ENCODE data around the gene AKNAD1.
"Not testable (repeated sequence)": the region's sequence is repeated elsewhere in the genome, so short reads cannot be mapped to it uniquely, and the experiment has no call there.

AKNAD1 gene

GRCh38 chr1:108856994-108857393 is at the start of gene AKNAD1:
TSS of gene AKNAD1 (minus strand) at chr1:108857094. CDS start at chr1:108852664, 4,430 bp downstream.
- DNase-seq: no peak

GRCh38 chr1:108901106-108901505 is 44.2 kb upstream of the AKNAD1 start:
- DNase-seq: no peak

GRCh38 chr1:108897865-108898720 is 41.2 kb upstream of the AKNAD1 start:
- peak; percentile 18 to 63 for DNase-seq

GRCh38 chr1:108896146-108897145 is 39.6 kb upstream of the AKNAD1 start:
- no peak for DNase-seq

- no peak for DNase-seq
These were observed 36.2 kb upstream of the AKNAD1 start for GRCh38 chr1:108893141-108893530.

- DNase-seq: no peak
These were observed 35.7 kb upstream of the AKNAD1 start for GRCh38 chr1:108892356-108893140.

GRCh38 chr1:108889706-108890384 is 33.0 kb upstream of the AKNAD1 start:
- no peak for DNase-seq

- not testable (repeated sequence) for DNase-seq
These were observed 32.2 kb upstream of the AKNAD1 start for GRCh38 chr1:108889006-108889645.

- DNase-seq: no peak
These were observed 29.4 kb upstream of the AKNAD1 start for GRCh38 chr1:108886292-108886691.

GRCh38 chr1:108884968-108885367 is 28.1 kb upstream of the AKNAD1 start:
- DNase-seq: no peak

- DNase-seq: no peak
These were observed 25.9 kb upstream of the AKNAD1 start for GRCh38 chr1:108882837-108883236.

- DNase-seq: no peak
These were observed 24.5 kb upstream of the AKNAD1 start for GRCh38 chr1:108881369-108881768.

- no peak for DNase-seq
These were observed 24.0 kb upstream of the AKNAD1 start for GRCh38 chr1:108880850-108881249.

- DNase-seq: no peak
These were observed 21.8 kb upstream of the AKNAD1 start for GRCh38 chr1:108878678-108879077.

GRCh38 chr1:108878160-108878469 is 21.2 kb upstream of the AKNAD1 start:
- DNase-seq: no peak

GRCh38 chr1:108877348-108878159 is 20.7 kb upstream of the AKNAD1 start:
- DNase-seq: no peak

GRCh38 chr1:108871050-108871724 is 14.3 kb upstream of the AKNAD1 start:
- DNase-seq: no peak

- no peak for DNase-seq
These were observed 8.5 kb upstream of the AKNAD1 start for GRCh38 chr1:108865316-108865910.

GRCh38 chr1:108863984-108864383 is 7.1 kb upstream of the AKNAD1 start:
- no peak for DNase-seq
